ENCODE results near the gene COL23A1.

COL23A1 gene

GRCh38 chr5:178476531-178476930 is 113.7 kb downstream of the COL23A1 start:
- H3K4me3 ChIP-seq (ENCODE audit: low read depth in 1 of 2, low read length in 2 of 2) = no peak overlapping the region
- no peaks in the 10 kb centered on the region for H3K9me3 ChIP-seq (ENCODE audit: low read length)
- no peak overlapping the region for H3K9ac ChIP-seq (ENCODE audit: low read length)
- H3K27me3 ChIP-seq (ENCODE audit: control insufficient read depth in 1 of 2, insufficient read depth in 2 of 2, low read length in 2 of 2) = no peaks in the 10 kb centered on the region
- H3K4me1 ChIP-seq (ENCODE audit: insufficient read depth, low read length) = no peaks in the 10 kb centered on the region
- H3K27ac ChIP-seq (ENCODE audit: low read depth, low read length) = no peak overlapping the region
- H3K36me3 ChIP-seq (ENCODE audit: insufficient read depth, low read length) = no peaks in the 10 kb centered on the region

DNA sequence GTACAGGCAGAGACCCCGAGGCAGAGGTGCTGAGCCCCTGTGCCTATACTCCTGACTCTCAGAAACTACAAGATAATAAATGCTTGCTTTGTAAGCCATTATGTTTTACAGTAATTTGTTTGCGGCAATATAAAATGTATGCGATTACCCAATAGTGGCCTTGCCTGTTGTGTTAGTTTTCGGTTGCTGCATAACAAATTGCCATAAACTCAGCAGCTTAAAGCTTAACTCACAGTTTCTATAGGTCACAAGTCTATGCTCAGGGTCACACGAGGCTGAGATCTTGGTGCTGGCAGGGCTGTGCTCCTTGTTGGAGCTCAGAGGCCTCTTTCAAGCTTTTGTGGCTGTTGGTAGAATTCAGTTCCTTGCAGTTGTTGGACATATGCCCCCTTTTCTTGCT is 114.8 kb downstream of the COL23A1 start:
- no peak overlapping the region for H3K9ac ChIP-seq (ENCODE audit: low read length)
- H3K27me3 ChIP-seq (ENCODE audit: control insufficient read depth in 1 of 2, insufficient read depth in 2 of 2, low read length in 2 of 2) = no peaks in the 10 kb centered on the region
- no peaks in the 10 kb centered on the region for H3K4me1 ChIP-seq (ENCODE audit: insufficient read depth, low read length)
- H3K27ac ChIP-seq (ENCODE audit: low read depth, low read length) = no peak overlapping the region
- H3K4me3 ChIP-seq (ENCODE audit: low read depth in 1 of 2, low read length in 2 of 2) = no peak overlapping the region
- no peaks in the 10 kb centered on the region for H3K9me3 ChIP-seq (ENCODE audit: low read length)
- H3K36me3 ChIP-seq (ENCODE audit: insufficient read depth, low read length) = no peaks in the 10 kb centered on the region

DNA sequence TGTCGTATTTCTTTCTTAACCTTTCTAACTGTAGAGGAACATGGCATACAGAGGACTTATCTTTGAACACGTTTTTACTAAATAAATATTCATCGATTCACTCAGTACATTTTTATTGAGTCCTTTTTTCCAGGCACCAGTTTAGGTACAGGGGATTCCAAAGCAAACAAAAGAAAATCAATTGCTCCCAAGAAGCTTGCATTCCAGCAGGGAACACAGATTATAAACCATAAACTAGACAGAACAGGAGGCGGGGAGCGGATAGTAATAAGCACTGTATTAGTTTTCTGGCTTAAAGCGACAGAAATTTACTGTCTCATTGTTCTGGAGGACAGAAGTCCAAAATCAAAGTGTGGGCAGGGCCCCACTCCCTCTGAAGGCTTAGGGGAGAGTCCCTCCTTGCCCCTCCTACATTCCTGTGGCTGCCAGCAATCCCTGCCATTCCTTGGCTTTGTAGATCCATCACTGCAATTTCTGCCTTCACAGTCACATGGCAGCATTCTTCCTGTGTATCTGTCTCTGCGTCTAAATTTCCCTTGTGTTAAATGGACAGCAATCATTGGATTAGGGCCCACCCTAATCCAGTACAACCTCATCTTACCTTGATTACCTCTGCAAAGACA is 115.5 kb downstream of the COL23A1 start:
- Histone ChIP-seq H3K27ac (ENCODE audit: low read depth, low read length) (no peak overlapping the region), H3K4me1 (ENCODE audit: insufficient read depth, low read length) (no peaks in the 10 kb centered on the region), H3K36me3 (ENCODE audit: insufficient read depth, low read length) (no peaks in the 10 kb centered on the region), H3K4me3 (ENCODE audit: low read depth in 1 of 2, low read length in 2 of 2) (no peak overlapping the region), H3K9me3 (ENCODE audit: low read length) (no peaks in the 10 kb centered on the region), H3K27me3 (ENCODE audit: control insufficient read depth in 1 of 2, insufficient read depth in 2 of 2, low read length in 2 of 2) (no peaks in the 10 kb centered on the region), H3K9ac (ENCODE audit: low read length) (no peak overlapping the region)

DNA sequence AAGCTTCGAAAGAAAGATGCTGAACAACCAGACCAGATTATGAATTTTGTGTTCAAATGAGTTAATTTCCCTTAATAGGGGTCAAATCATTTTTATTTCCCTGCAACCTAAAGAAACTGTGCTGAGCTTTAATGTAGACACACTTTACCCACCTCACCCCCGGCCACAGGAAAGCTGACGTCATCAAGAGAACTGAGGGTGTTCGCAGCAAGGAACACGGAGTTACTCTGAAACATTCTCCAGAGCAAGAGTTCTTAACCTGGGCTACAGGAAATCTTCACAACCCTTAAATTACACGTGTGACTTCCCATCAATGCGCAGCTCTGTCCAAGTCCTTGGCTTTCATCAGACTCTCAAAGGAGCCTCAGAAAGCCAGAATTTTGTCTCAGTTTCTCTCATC is 116.3 kb downstream of the COL23A1 start:
- no peaks in the 10 kb centered on the region for H3K4me1 ChIP-seq (ENCODE audit: insufficient read depth, low read length)
- no peak overlapping the region for H3K27ac ChIP-seq (ENCODE audit: low read depth, low read length)
- no peaks in the 10 kb centered on the region for H3K36me3 ChIP-seq (ENCODE audit: insufficient read depth, low read length)
- H3K4me3 ChIP-seq (ENCODE audit: low read depth in 1 of 2, low read length in 2 of 2) = no peak overlapping the region
- H3K9me3 ChIP-seq (ENCODE audit: low read length) = no peaks in the 10 kb centered on the region
- no peaks in the 10 kb centered on the region for H3K27me3 ChIP-seq (ENCODE audit: control insufficient read depth in 1 of 2, insufficient read depth in 2 of 2, low read length in 2 of 2)
- H3K9ac ChIP-seq (ENCODE audit: low read length) = no peak overlapping the region

- H3K27me3 ChIP-seq (ENCODE audit: control insufficient read depth in 1 of 2, insufficient read depth in 2 of 2, low read length in 2 of 2) = no peaks in the 10 kb centered on the region
- H3K27ac ChIP-seq (ENCODE audit: low read depth, low read length) = no peak overlapping the region
- H3K9me3 ChIP-seq (ENCODE audit: low read length) = no peaks in the 10 kb centered on the region
- no peaks in the 10 kb centered on the region for H3K36me3 ChIP-seq (ENCODE audit: insufficient read depth, low read length)
- no peak overlapping the region for H3K4me3 ChIP-seq (ENCODE audit: low read depth in 1 of 2, low read length in 2 of 2)
- H3K9ac ChIP-seq (ENCODE audit: low read length) = no peak overlapping the region
- H3K4me1 ChIP-seq (ENCODE audit: insufficient read depth, low read length) = peaks cover 12% of the 10 kb centered on the region
Measured at GRCh38 chr5:178472138-178472537, 118.1 kb downstream of the COL23A1 start.

- H3K36me3 ChIP-seq (ENCODE audit: insufficient read depth, low read length) = no peaks in the 10 kb centered on the region
- peaks cover 14% of the 10 kb centered on the region for H3K4me1 ChIP-seq (ENCODE audit: insufficient read depth, low read length)
Measured at GRCh38 chr5:178471711-178472110, 118.5 kb downstream of the COL23A1 start.

GRCh38 chr5:178470760-178471025 is 119.5 kb downstream of the COL23A1 start:
- H3K27ac ChIP-seq (ENCODE audit: low read depth, low read length) = no peak overlapping the region
- no peaks in the 10 kb centered on the region for H3K27me3 ChIP-seq (ENCODE audit: control insufficient read depth in 1 of 2, insufficient read depth in 2 of 2, low read length in 2 of 2)
- H3K4me1 ChIP-seq (ENCODE audit: insufficient read depth, low read length) = peaks cover 14% of the 10 kb centered on the region
- no peaks in the 10 kb centered on the region for H3K9me3 ChIP-seq (ENCODE audit: low read length)
- no peaks in the 10 kb centered on the region for H3K36me3 ChIP-seq (ENCODE audit: insufficient read depth, low read length)
- H3K9ac ChIP-seq (ENCODE audit: low read length) = no peak overlapping the region
- no peak overlapping the region for H3K4me3 ChIP-seq (ENCODE audit: low read depth in 1 of 2, low read length in 2 of 2)

More at GRCh38 chr5:178471711-178472110, 118.5 kb downstream of the COL23A1 start:
- Histone ChIP-seq H3K27me3 (ENCODE audit: control insufficient read depth in 1 of 2, insufficient read depth in 2 of 2, low read length in 2 of 2) (no peaks in the 10 kb centered on the region), H3K9me3 (ENCODE audit: low read length) (no peaks in the 10 kb centered on the region), H3K27ac (ENCODE audit: low read depth, low read length) (no peak overlapping the region), H3K4me3 (ENCODE audit: low read depth in 1 of 2, low read length in 2 of 2) (no peak overlapping the region), H3K9ac (ENCODE audit: low read length) (no peak overlapping the region)

DNA sequence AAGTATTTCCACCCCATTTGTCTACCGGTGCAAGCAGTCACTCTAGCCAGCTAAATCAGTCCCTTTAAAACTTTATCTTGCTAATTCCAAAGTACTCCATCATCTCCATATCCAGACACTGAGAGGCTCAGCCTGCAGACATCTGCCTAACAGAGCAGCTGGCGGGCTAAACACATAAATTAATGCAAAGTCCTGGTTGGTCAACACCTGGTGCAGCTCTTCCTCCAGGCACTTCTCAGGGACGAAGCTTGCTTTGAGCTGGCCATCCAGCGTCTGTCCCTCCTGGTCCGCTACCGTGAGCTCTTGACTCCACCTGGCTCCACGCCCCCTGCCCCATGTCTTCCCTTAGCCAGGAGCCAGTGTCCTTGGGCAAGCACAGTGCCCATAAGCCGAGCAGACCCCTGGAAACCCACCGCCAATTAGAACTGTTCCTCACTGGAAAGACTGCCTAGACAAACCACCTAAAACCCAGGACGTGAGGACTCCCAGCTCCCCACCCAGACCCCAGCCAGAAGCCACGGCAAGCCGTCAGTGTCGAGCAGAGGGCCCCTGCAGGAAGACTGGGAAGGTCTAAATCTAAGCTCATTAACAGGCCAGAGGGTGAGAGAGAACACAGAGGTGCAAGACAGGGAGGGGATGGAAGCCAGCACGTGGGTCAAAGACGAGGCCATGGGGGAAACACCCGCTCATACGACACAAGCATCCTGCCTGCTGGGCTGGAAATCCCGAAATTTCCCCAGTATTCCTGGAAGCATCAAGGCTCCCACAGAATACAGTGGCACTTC is 120.0 kb downstream of the COL23A1 start:
- Histone ChIP-seq H3K27me3 (ENCODE audit: control insufficient read depth in 1 of 2, insufficient read depth in 2 of 2, low read length in 2 of 2) (no peaks in the 10 kb centered on the region), H3K9me3 (ENCODE audit: low read length) (no peaks in the 10 kb centered on the region), H3K4me1 (ENCODE audit: insufficient read depth, low read length) (peaks cover 14% of the 10 kb centered on the region), H3K36me3 (ENCODE audit: insufficient read depth, low read length) (no peaks in the 10 kb centered on the region), H3K27ac (ENCODE audit: low read depth, low read length) (no peak overlapping the region), H3K4me3 (ENCODE audit: low read depth in 1 of 2, low read length in 2 of 2) (no peak overlapping the region), H3K9ac (ENCODE audit: low read length) (no peak overlapping the region)

GRCh38 chr5:178469011-178469974 is 120.9 kb downstream of the COL23A1 start:
- no peak overlapping the region for H3K27ac ChIP-seq (ENCODE audit: low read depth, low read length)
- no peaks in the 10 kb centered on the region for H3K9me3 ChIP-seq (ENCODE audit: low read length)
- H3K4me1 ChIP-seq (ENCODE audit: insufficient read depth, low read length) = peaks cover 14% of the 10 kb centered on the region
- H3K27me3 ChIP-seq (ENCODE audit: control insufficient read depth in 1 of 2, insufficient read depth in 2 of 2, low read length in 2 of 2) = no peaks in the 10 kb centered on the region
- H3K9ac ChIP-seq (ENCODE audit: low read length) = no peak overlapping the region
- no peak overlapping the region for H3K4me3 ChIP-seq (ENCODE audit: low read depth in 1 of 2, low read length in 2 of 2)
- no peaks in the 10 kb centered on the region for H3K36me3 ChIP-seq (ENCODE audit: insufficient read depth, low read length)

DNA sequence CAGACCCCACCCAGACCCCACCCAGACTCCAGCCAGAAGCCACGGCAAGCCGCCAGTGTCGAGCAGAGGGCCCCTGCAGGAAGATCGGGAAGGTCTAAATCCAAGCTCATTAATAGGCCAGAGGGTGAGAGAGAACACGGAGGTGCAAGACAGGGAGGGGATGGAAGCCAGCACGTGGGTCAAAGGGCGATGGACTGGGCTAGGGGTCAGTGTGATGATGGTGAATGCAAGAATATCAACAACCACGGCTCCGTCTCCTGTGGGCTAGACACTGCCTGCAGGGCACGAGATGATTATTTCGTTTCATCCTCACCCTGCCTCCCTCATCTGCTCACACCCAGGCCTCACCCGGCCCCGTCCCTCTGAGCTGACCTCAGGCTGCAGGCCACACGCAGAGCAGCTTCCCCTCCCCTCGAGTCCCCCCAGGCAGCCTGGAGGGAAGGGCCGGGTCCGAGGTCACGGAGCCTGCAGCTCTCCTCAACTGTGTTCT is 122.0 kb downstream of the COL23A1 start:
- Histone ChIP-seq H3K4me3 (ENCODE audit: low read depth in 1 of 2, low read length in 2 of 2) (no peak overlapping the region), H3K4me1 (ENCODE audit: insufficient read depth, low read length) (peaks cover 14% of the 10 kb centered on the region), H3K9me3 (ENCODE audit: low read length) (no peaks in the 10 kb centered on the region), H3K27me3 (ENCODE audit: control insufficient read depth in 1 of 2, insufficient read depth in 2 of 2, low read length in 2 of 2) (no peaks in the 10 kb centered on the region), H3K27ac (ENCODE audit: low read depth, low read length) (no peak overlapping the region), H3K36me3 (ENCODE audit: insufficient read depth, low read length) (no peaks in the 10 kb centered on the region), H3K9ac (ENCODE audit: low read length) (no peak overlapping the region)

GRCh38 chr5:178467568-178468195 is 122.5 kb downstream of the COL23A1 start:
- no peak overlapping the region for H3K4me3 ChIP-seq (ENCODE audit: low read depth in 1 of 2, low read length in 2 of 2)
- H3K9ac ChIP-seq (ENCODE audit: low read length) = no peak overlapping the region
- H3K36me3 ChIP-seq (ENCODE audit: insufficient read depth, low read length) = no peaks in the 10 kb centered on the region
- H3K27me3 ChIP-seq (ENCODE audit: control insufficient read depth in 1 of 2, insufficient read depth in 2 of 2, low read length in 2 of 2) = no peaks in the 10 kb centered on the region
- no peaks in the 10 kb centered on the region for H3K9me3 ChIP-seq (ENCODE audit: low read length)
- H3K4me1 ChIP-seq (ENCODE audit: insufficient read depth, low read length) = peaks cover 14% of the 10 kb centered on the region
- H3K27ac ChIP-seq (ENCODE audit: low read depth, low read length) = no peak overlapping the region

Measured in muscle layer of colon (tissue), 2 donors.